ENCODE measurements around the gene ITGA2. TPM values are rescaled to one million over a fixed set of nuclear protein-coding genes. Genes with fewer than 3 reads are reported as not detected.

Gene ITGA2
- total and polyA plus RNA-seq, 2 of the 8 experiments (the other 6 are each of a cell fraction or from before 2014, with no cell fraction given), result 1.4 to 7.7 TPM

GRCh38 chr5:53039855-53040254, 50.7 kb downstream of the ITGA2 start:
- FAIRE-seq, result no peak
- CTCF ChIA-PET (ENCODE audit: partially characterized antibody), result interaction anchor here (0.8 to 0.9 kb wide), 3 partner anchors 50 to 252 kb away, joined by 3 read pairs; no protein-coding TSS in a partner anchor
- H3K79me2 ChIP-seq (ENCODE audit: control insufficient read depth in 1 of 2, insufficient read depth in 2 of 2, low read length in 2 of 2), result no peaks in the 10 kb centered on the region
- no peak for TF ChIP-seq JUND (IDR thresholded peaks at IDR 0.05; ENCODE audit: low read length)
- TF ChIP-seq CEBPB (IDR thresholded peaks at IDR 0.05; ENCODE audit: low read depth, low read length), result no peak
- no peak for TF ChIP-seq CTCF (IDR thresholded peaks at IDR 0.05; ENCODE audit: control extremely low read depth in 1 of 3, insufficient read depth in 1 of 3, low read depth in 1 of 3, low read length in 3 of 3)
- TF ChIP-seq SP1 (IDR thresholded peaks at IDR 0.05; ENCODE audit: low read depth, low read length), result no peak
- TF ChIP-seq GABPA (IDR thresholded peaks at IDR 0.05; ENCODE audit: borderline replicate concordance, insufficient read depth, low read length), result no peak
- TF ChIP-seq KDM4A (IDR thresholded peaks at IDR 0.05; ENCODE audit: low read depth, low read length, severe bottlenecking), result no peak
- no peak for TF ChIP-seq RXRA (IDR thresholded peaks at IDR 0.05; ENCODE audit: insufficient read depth, low read depth, low read length)
- no peak for TF ChIP-seq SP2 (IDR thresholded peaks at IDR 0.05; ENCODE audit: low read length)
- no peak for TF ChIP-seq RNF2 (IDR thresholded peaks at IDR 0.05; ENCODE audit: borderline replicate concordance, low read depth, low read length, missing control alignments, poor library complexity, severe bottlenecking)
- TF ChIP-seq TBP (IDR thresholded peaks at IDR 0.05; ENCODE audit: low read depth, low read length), result no peak
- TF ChIP-seq CHD1 (IDR thresholded peaks at IDR 0.05; ENCODE audit: low read depth, low read length), result no peak
- no peak for TF ChIP-seq KDM5A (IDR thresholded peaks at IDR 0.05; ENCODE audit: low read length)
- no peak for TF ChIP-seq MAFK (IDR thresholded peaks at IDR 0.05; ENCODE audit: low read depth, low read length)

More at GRCh38 chr5:53039855-53040254, 50.7 kb downstream of the ITGA2 start:
- Histone ChIP-seq H3K23ac (ENCODE audit: insufficient read length) (no peak overlapping the region), H3K27me3 (replicated peaks in 1 of 4; ENCODE audit: control insufficient read depth in 3 of 4, extremely low read depth in 1 of 4, insufficient read depth in 3 of 4, low read length in 3 of 4) (no peaks in the 10 kb centered on the region), H3K79me1 (ENCODE audit: low read depth, low read length) (no peaks in the 10 kb centered on the region), H3K4me3 (ENCODE audit: extremely low read depth in 1 of 4, insufficient read depth in 2 of 4, low read depth in 3 of 4, low read length in 4 of 4) (no peak overlapping the region), H2BK12ac (ENCODE audit: low read depth, low read length) (no peak overlapping the region), H4K20me1 (replicated peaks in 1 of 2; ENCODE audit: control insufficient read depth in 1 of 2, insufficient read depth in 2 of 2, low read length in 2 of 2) (no peaks in the 10 kb centered on the region), H2BK5ac (ENCODE audit: low read depth, low read length) (no peak overlapping the region), H2AK5ac (ENCODE audit: low read depth, low read length) (no peak overlapping the region), H3K18ac (ENCODE audit: extremely low read depth, low read length) (no peak overlapping the region), H3K14ac (ENCODE audit: insufficient read length) (no peak overlapping the region), H3K56ac (replicated peaks; ENCODE audit: insufficient read length, low read depth, low read length) (no peak overlapping the region), H3K23me2 (ENCODE audit: low read depth, low read length) (no peaks in the 10 kb centered on the region), H4K91ac (replicated peaks; ENCODE audit: insufficient read length, low read length) (no peak overlapping the region), H4K5ac (ENCODE audit: insufficient read length, low read depth, low read length) (no peak overlapping the region), H2BK15ac (ENCODE audit: low read length) (no peak overlapping the region), H4K8ac (ENCODE audit: extremely low read depth, insufficient read depth, low read length) (no peak overlapping the region), H2BK120ac (replicated peaks; ENCODE audit: low read depth, low read length) (no peak overlapping the region), H3K36me3 (ENCODE audit: control insufficient read depth in 2 of 4, insufficient read depth in 4 of 4, low read length in 3 of 4) (no peaks in the 10 kb centered on the region), H3K9ac (replicated peaks in 1 of 4; ENCODE audit: extremely low read depth in 1 of 4, low read depth in 3 of 4, low read length in 3 of 4) (no peak overlapping the region), H3K4me2 (ENCODE audit: insufficient read depth in 1 of 2, low read depth in 2 of 2, low read length in 2 of 2) (no peak overlapping the region), H3K9me3 (ENCODE audit: insufficient read depth in 2 of 2, low read depth in 1 of 2, low read length in 1 of 2) (no peaks in the 10 kb centered on the region), H3K27ac (ENCODE audit: low read depth, low read length) (no peak overlapping the region), H2BK20ac (ENCODE audit: low read length) (no peak overlapping the region), H3K4ac (replicated peaks; ENCODE audit: insufficient read length, low read depth, low read length) (no peak overlapping the region), H3K4me1 (replicated peaks in 1 of 4; ENCODE audit: control insufficient read depth in 3 of 4, insufficient read depth in 4 of 4, low read length in 3 of 4) (no peaks in the 10 kb centered on the region), H2AFZ (ENCODE audit: low read length) (no peak overlapping the region)
- 95% methylated on average over 3 of the region's 3 CpGs; no CpG with 5 or more reads in 1 of the 2 experiments for WGBS, 2 experiments (ENCODE audit: extremely low coverage in 1 of 2, insufficient coverage in 1 of 2, insufficient read length in 1 of 2, insufficient replicate concordance in 2 of 2, low coverage in 1 of 2, low lambda C conversion rate in 2 of 2, missing lambda C conversion rate in 1 of 2)
- POLR2A ChIA-PET (ENCODE audit: partially characterized antibody), result no interaction called here
- DNase-seq (ENCODE audit: low read depth in 1 of 2, low spot score in 2 of 2), result no peak

All from H1 (cell line).